MM.1S (cell line): Measurements from ENCODE around the gene TOX2.

Source experiments
- DNase-seq: peaks from one replicate; pipeline ENCODE4 v3.0.0-alpha.2; 2015
- H2AFZ ChIP-seq: fragments of 300-600 bp; sonication (generic); 2 replicates; pipeline ENCODE4 v1.6.0; 2016; ENCODE audit warnings: antibody characterized with exemption, low read length
- H3F3A ChIP-seq: fragments of 300-600 bp; sonication (generic); 2 replicates; pipeline ENCODE4 v1.6.1; 2016; ENCODE audit warnings: mild to moderate bottlenecking, antibody characterized with exemption, low read length, moderate library complexity, mixed read lengths; ENCODE audit not compliant: insufficient read depth
- H3K27ac ChIP-seq: fragments of 300-600 bp; sonication (generic); 2 replicates; pipeline ENCODE4 v1.5.1; 2016; ENCODE audit warnings: mild to moderate bottlenecking, low read length
- H3K27me3 ChIP-seq: fragments of 300-600 bp; sonication (generic); replicated peaks from 2 replicates; pipeline ENCODE4 v1.6.0; 2016; ENCODE audit warnings: low read length; ENCODE audit not compliant: insufficient read depth
- H3K36me3 ChIP-seq: fragments of 300-600 bp; sonication (generic); replicated peaks from 2 replicates; pipeline ENCODE4 v1.6.1; 2016; ENCODE audit warnings: mild to moderate bottlenecking, low read length, mixed read lengths; ENCODE audit not compliant: insufficient read depth
- H3K4me1 ChIP-seq: fragments of 300-600 bp; sonication (generic); 2 replicates; pipeline ENCODE4 v1.6.1; 2016; ENCODE audit warnings: low read length, mixed read lengths
- H3K4me2 ChIP-seq: fragments of 300-600 bp; sonication (generic); 2 replicates; pipeline ENCODE4 v1.6.0; 2016; ENCODE audit warnings: low read depth, low read length
- H3K4me3 ChIP-seq: fragments of 300-600 bp; sonication (generic); 2 replicates; pipeline ENCODE4 v1.5.1; 2016; ENCODE audit warnings: low read length, mixed read lengths
- H3K79me2 ChIP-seq: fragments of 300-600 bp; sonication (generic); 2 replicates; pipeline ENCODE4 v1.6.1; 2016; ENCODE audit warnings: mixed run types, low read length, mixed read lengths
- H3K9ac ChIP-seq: fragments of 300-600 bp; sonication (generic); 2 replicates; pipeline ENCODE4 v1.6.1; 2016; ENCODE audit warnings: low read length, mixed read lengths
- H3K9me2 ChIP-seq: fragments of 300-600 bp; sonication (generic); replicated peaks from 2 replicates; pipeline ENCODE4 v1.6.1; 2016; ENCODE audit warnings: mild to moderate bottlenecking, low read length, mixed read lengths; ENCODE audit not compliant: insufficient read depth
- H3K9me3 ChIP-seq: fragments of 300-600 bp; sonication (generic); replicated peaks from 2 replicates; pipeline ENCODE4 v1.6.1; 2016; ENCODE audit warnings: mild to moderate bottlenecking, low read length, mixed read lengths; ENCODE audit not compliant: insufficient read depth
- H4K20me1 ChIP-seq: fragments of 300-600 bp; sonication (generic); 2 replicates; pipeline ENCODE4 v1.6.1; 2016; ENCODE audit warnings: mild to moderate bottlenecking, low read length, moderate library complexity, mixed read lengths; ENCODE audit not compliant: insufficient read depth
- EZH2 ChIP-seq: fragments of 300-600 bp; sonication (generic); optimal IDR thresholded peaks from 2 replicates; pipeline ENCODE3; 2017; ENCODE audit warnings: low read depth, mild to moderate bottlenecking, antibody characterized with exemption, low read length, mixed read lengths
- EZH2phosphoT487 ChIP-seq: fragments of 300-600 bp; sonication (generic); IDR thresholded peaks from 2 replicates; pipeline ENCODE4 v1.6.1; 2018; ENCODE audit warnings: antibody characterized with exemption, low read length
- TF ChIP-seq, protein P1 (sequence below): fragments of 300-600 bp; sonication (generic); IDR thresholded peaks from 2 replicates; pipeline ENCODE4 v1.5.1; 2016; ENCODE audit warnings: antibody characterized with exemption, low read length, mixed read lengths

The TOX2 gene

DNA sequence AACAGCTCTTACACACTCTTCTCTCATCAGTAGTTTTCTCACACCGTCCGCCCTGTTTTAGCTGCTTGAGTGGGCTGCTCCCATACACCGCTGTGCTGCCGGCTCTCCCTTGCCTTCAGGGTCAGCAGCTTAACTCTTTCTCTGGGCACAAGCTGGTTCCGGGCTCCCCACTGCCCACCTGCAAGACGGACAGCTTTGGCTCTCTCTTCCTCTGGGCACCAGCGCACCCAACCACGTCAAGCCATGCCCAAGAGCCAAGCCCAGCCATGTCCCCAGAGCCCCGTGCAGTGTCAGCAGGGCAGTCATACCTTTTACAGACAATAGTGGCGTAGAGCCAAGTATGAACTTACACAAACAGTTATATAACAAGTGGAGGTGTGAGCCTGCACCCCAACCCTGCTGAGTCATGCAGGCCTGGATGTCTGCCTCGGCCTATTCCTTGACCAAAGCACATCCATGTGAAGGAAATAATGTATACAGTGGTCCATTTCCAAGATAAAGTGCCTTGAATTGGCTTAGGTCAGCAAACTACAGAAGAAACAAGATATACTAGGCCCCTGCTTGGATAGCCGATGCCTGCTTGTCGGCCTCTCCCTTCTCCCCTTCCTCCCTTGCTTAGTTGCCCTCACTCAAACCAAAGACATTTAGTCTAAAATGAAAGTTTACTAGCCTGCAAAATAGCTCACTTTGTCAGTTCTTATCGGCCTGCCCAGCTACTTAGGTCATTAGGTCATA is 183.0 kb downstream of the TOX2 start:
- no peak overlapping the region for H3K27ac ChIP-seq
- H3K9me2 ChIP-seq: no peaks in the 10 kb centered on the region
- DNase-seq: no peak
- H3F3A ChIP-seq: no peaks in the 10 kb centered on the region
- H3K4me1 ChIP-seq: peaks cover 4% of the 10 kb centered on the region; the same call in 1 of the 2 replicates
- H3K4me2 ChIP-seq: no peak overlapping the region
- H3K36me3 ChIP-seq: no peaks in the 10 kb centered on the region
- H4K20me1 ChIP-seq: no peaks in the 10 kb centered on the region
- no peaks in the 10 kb centered on the region for H3K79me2 ChIP-seq
- H3K9ac ChIP-seq: no peak overlapping the region
- H3K9me3 ChIP-seq: no peaks in the 10 kb centered on the region
- H2AFZ ChIP-seq: no peak overlapping the region
- TF ChIP-seq EZH2 (no peak), EZH2phosphoT487 (no peak)
- TF ChIP-seq, protein P1, sequence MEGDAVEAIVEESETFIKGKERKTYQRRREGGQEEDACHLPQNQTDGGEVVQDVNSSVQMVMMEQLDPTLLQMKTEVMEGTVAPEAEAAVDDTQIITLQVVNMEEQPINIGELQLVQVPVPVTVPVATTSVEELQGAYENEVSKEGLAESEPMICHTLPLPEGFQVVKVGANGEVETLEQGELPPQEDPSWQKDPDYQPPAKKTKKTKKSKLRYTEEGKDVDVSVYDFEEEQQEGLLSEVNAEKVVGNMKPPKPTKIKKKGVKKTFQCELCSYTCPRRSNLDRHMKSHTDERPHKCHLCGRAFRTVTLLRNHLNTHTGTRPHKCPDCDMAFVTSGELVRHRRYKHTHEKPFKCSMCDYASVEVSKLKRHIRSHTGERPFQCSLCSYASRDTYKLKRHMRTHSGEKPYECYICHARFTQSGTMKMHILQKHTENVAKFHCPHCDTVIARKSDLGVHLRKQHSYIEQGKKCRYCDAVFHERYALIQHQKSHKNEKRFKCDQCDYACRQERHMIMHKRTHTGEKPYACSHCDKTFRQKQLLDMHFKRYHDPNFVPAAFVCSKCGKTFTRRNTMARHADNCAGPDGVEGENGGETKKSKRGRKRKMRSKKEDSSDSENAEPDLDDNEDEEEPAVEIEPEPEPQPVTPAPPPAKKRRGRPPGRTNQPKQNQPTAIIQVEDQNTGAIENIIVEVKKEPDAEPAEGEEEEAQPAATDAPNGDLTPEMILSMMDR: no peak
- H3K27me3 ChIP-seq: no peaks in the 10 kb centered on the region
- no peak overlapping the region for H3K4me3 ChIP-seq

DNA sequence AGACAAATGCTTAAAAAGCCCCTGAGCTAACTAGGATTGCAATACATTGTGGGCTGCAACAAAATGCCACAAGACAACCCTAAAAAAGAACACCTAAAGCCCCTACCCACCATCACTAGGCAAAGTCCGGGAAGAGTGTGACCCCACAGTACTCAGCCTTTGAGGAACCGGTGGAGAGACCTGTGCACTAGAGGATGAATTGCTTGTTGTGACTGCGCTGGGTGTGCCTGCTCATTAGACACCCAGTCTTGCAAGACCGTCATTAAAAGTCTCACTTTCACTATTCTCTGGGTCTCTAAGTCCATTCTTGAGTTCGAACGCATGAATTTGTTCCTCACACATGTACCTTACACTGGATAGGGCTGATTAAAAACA is 183.6 kb downstream of the TOX2 start:
- H3F3A ChIP-seq: no peaks in the 10 kb centered on the region
- H3K4me1 ChIP-seq: no peaks in the 10 kb centered on the region
- no peaks in the 10 kb centered on the region for H3K36me3 ChIP-seq
- H3K4me3 ChIP-seq: no peak overlapping the region
- no peaks in the 10 kb centered on the region for H3K79me2 ChIP-seq
- H4K20me1 ChIP-seq: no peaks in the 10 kb centered on the region
- no peaks in the 10 kb centered on the region for H3K9me2 ChIP-seq
- no peak for DNase-seq
- H3K9ac ChIP-seq: no peak overlapping the region
- no peaks in the 10 kb centered on the region for H3K27me3 ChIP-seq
- no peak overlapping the region for H3K4me2 ChIP-seq
- H2AFZ ChIP-seq: no peak overlapping the region
- no peaks in the 10 kb centered on the region for H3K9me3 ChIP-seq
- H3K27ac ChIP-seq: no peak overlapping the region
- TF ChIP-seq EZH2phosphoT487: no peak
- TF ChIP-seq, protein P1: no peak
- no peak for TF ChIP-seq EZH2

DNA sequence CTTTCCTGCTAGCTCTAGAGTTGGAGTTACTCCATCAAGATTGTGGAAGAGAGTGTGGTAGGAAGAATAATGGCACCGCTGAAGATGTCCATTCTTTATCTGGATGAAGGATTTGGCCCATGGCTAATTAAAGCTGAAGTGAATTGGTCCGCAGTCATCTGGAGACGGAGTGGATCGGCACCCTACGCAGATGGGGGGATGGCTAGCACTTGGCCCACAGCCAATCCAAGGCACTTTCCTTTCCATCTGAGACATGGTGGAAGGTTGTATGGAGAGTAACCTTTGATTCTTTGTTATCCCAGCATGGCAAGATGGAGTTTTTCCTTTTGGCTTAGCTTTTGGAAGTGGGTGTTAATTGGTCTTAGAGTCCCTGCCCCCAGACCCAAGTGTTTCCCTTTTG is 184.0 kb downstream of the TOX2 start:
- Histone ChIP-seq H3K9me3 (no peaks in the 10 kb centered on the region), H3F3A (no peaks in the 10 kb centered on the region), H2AFZ (no peak overlapping the region), H3K4me2 (no peak overlapping the region), H3K27me3 (no peaks in the 10 kb centered on the region), H3K27ac (no peak overlapping the region), H3K36me3 (no peaks in the 10 kb centered on the region), H3K9me2 (no peaks in the 10 kb centered on the region), H3K9ac (no peak overlapping the region), H3K79me2 (no peaks in the 10 kb centered on the region), H3K4me3 (no peak overlapping the region), H4K20me1 (no peaks in the 10 kb centered on the region), H3K4me1 (no peaks in the 10 kb centered on the region)
- no peak for DNase-seq
- TF ChIP-seq EZH2 (no peak), EZH2phosphoT487 (no peak)
- TF ChIP-seq, protein P1: no peak
